ENCODE data around the gene MSI1.
"Not testable (repeated sequence)": the region's sequence is repeated elsewhere in the genome, so short reads cannot be mapped to it uniquely, and the experiment has no call there.

MSI1 gene

DNA sequence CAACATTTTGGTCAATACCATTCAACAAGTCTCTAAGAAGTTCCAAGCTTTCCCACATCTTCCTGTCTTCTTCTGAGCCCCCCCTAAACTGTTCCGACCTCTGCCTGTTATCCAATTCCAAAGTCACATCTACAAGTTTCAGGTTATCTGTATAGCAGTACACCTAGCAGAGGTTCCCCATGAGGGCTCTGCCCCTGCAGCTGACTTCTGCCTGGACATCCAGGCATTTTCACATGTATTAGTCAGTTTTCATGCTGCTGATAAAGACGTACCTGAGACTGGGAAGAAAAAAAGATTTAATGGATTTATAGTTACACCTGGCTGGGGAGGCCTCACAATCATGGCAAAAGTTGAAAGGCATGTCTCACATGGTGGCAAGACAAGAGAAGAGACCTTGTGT is 31.2 kb downstream of the MSI1 start:
- Histone ChIP-seq H3K4me1 (ENCODE audit: insufficient read depth, poor library complexity, severe bottlenecking) (no peaks in the 10 kb centered on the region), H3K27me3 (ENCODE audit: insufficient read depth, poor library complexity, severe bottlenecking) (no peaks in the 10 kb centered on the region), H3K36me3 (ENCODE audit: low read depth) (no peaks in the 10 kb centered on the region), H3K4me3 (ENCODE audit: severe bottlenecking) (no peak overlapping the region), H3K9me3 (ENCODE audit: severe bottlenecking) (no peaks in the 10 kb centered on the region), H3K27ac (ENCODE audit: poor library complexity, severe bottlenecking) (no peak overlapping the region)
- no peak for DNase-seq (ENCODE audit: low spot score)
- ATAC-seq (ENCODE audit: low read depth) = no peak
- TF ChIP-seq, protein P1, sequence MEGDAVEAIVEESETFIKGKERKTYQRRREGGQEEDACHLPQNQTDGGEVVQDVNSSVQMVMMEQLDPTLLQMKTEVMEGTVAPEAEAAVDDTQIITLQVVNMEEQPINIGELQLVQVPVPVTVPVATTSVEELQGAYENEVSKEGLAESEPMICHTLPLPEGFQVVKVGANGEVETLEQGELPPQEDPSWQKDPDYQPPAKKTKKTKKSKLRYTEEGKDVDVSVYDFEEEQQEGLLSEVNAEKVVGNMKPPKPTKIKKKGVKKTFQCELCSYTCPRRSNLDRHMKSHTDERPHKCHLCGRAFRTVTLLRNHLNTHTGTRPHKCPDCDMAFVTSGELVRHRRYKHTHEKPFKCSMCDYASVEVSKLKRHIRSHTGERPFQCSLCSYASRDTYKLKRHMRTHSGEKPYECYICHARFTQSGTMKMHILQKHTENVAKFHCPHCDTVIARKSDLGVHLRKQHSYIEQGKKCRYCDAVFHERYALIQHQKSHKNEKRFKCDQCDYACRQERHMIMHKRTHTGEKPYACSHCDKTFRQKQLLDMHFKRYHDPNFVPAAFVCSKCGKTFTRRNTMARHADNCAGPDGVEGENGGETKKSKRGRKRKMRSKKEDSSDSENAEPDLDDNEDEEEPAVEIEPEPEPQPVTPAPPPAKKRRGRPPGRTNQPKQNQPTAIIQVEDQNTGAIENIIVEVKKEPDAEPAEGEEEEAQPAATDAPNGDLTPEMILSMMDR (IDR thresholded peaks at IDR 0.05; ENCODE audit: poor library complexity, severe bottlenecking) = no peak

DNA sequence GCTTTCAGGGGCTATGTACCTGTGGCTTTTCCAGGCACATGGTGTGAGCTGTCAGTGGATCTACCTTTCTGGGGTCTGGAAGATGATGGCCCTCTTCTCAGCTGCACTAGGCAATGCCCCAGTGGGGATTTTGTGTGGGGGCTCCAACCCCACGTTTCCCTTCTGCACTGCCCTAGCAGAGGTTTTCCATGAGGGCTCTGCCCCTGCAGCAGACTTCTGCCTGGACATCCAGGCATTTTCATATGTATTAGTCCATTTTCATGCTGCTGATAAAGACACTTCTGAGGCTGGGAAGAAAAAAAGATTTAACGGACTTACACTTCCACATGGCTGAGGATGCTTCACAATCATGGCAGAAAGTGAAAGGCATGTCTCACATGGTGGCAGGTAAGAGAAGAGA is 32.6 kb downstream of the MSI1 start:
- not testable (repeated sequence) for DNase-seq (ENCODE audit: low spot score); H3K4me1 ChIP-seq (ENCODE audit: insufficient read depth, poor library complexity, severe bottlenecking); H3K36me3 ChIP-seq (ENCODE audit: low read depth); H3K27me3 ChIP-seq (ENCODE audit: insufficient read depth, poor library complexity, severe bottlenecking); H3K4me3 ChIP-seq (ENCODE audit: severe bottlenecking); H3K9me3 ChIP-seq (ENCODE audit: severe bottlenecking); H3K27ac ChIP-seq (ENCODE audit: poor library complexity, severe bottlenecking); ATAC-seq (ENCODE audit: low read depth)

DNA sequence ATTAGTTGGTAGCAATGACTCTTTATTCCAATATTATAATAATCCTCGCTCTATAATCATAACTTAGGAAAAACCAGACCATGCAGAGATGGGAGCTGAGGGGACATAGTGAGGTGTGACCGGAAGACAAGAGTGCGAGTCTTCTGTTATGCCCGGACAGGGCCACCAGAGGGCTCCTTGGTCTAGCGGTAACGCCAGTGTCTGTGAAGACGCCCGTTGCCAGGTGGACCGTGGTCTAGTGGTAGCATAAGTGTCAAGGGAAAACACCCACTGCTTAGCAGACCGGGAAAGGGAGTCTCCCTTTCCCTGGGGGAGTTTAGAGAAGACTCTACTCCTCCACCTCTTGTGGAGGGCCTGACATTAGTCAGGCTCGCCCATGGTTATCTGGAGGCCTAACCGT is 33.5 kb downstream of the MSI1 start:
- not testable (repeated sequence) for DNase-seq (ENCODE audit: low spot score)

DNA sequence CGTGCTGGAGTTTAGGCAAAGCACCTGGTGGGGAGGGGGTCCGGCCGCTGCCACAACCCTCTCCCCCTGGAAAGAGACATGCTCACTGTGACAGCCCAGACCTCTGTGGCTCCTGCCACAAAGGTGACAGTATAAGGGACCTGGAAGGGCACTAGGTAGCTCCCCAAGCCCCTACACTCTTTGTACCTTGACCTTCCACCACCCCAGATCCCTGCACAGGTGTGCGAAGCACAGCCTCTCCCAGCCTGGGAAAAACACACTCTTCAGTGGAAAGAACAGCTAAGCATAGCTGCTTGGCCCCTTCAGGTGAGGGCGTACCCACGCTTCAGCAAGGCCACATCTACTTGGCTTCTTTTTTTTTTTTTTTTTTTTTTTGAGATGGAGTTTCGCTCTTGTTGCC is 36.4 kb downstream of the MSI1 start:
- DNase-seq (ENCODE audit: low spot score) (no peak), ATAC-seq (ENCODE audit: low read depth) (no peak)
- H3K9me3 ChIP-seq (ENCODE audit: severe bottlenecking) = no peaks in the 10 kb centered on the region
- H3K27me3 ChIP-seq (ENCODE audit: insufficient read depth, poor library complexity, severe bottlenecking) = no peaks in the 10 kb centered on the region
- no peak overlapping the region for H3K4me3 ChIP-seq (ENCODE audit: severe bottlenecking)
- no peaks in the 10 kb centered on the region for H3K36me3 ChIP-seq (ENCODE audit: low read depth)
- TF ChIP-seq, protein P1 (IDR thresholded peaks at IDR 0.05; ENCODE audit: poor library complexity, severe bottlenecking) = no peak
- H3K27ac ChIP-seq (ENCODE audit: poor library complexity, severe bottlenecking) = no peak overlapping the region
- H3K4me1 ChIP-seq (ENCODE audit: insufficient read depth, poor library complexity, severe bottlenecking) = no peaks in the 10 kb centered on the region

More for the DNA sequence above, 33.5 kb downstream of the MSI1 start:
- TF ChIP-seq, protein P1 (IDR thresholded peaks at IDR 0.05; ENCODE audit: poor library complexity, severe bottlenecking) = peak; percentile 73
- not testable (repeated sequence) for ATAC-seq (ENCODE audit: low read depth); H3K4me1 ChIP-seq (ENCODE audit: insufficient read depth, poor library complexity, severe bottlenecking); H3K36me3 ChIP-seq (ENCODE audit: low read depth); H3K9me3 ChIP-seq (ENCODE audit: severe bottlenecking); H3K27me3 ChIP-seq (ENCODE audit: insufficient read depth, poor library complexity, severe bottlenecking); H3K27ac ChIP-seq (ENCODE audit: poor library complexity, severe bottlenecking); H3K4me3 ChIP-seq (ENCODE audit: severe bottlenecking)

DNA sequence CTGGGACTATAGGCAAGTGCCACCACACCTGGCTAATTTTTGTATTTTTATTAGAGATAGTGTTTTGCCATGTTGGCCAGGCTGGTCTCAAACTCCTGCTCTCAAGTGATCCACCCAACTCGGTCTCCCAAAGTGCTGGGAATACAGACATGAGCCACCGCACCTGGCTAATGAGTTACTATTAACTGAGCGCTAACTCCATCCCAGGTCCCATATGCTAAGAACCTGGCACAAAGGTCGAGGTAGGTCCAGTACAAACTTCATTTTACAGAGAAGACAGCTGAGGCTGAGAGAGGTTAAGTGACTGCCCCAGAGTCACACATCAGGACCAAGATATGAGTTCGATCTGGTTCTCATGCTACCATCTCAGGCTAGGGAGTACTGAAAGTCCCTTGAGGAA is 36.9 kb downstream of the MSI1 start:
- H3K36me3 ChIP-seq (ENCODE audit: low read depth) = no peaks in the 10 kb centered on the region
- ATAC-seq (ENCODE audit: low read depth) = no peak
- no peak overlapping the region for H3K4me3 ChIP-seq (ENCODE audit: severe bottlenecking)
- H3K9me3 ChIP-seq (ENCODE audit: severe bottlenecking) = no peaks in the 10 kb centered on the region
- H3K4me1 ChIP-seq (ENCODE audit: insufficient read depth, poor library complexity, severe bottlenecking) = no peaks in the 10 kb centered on the region
- H3K27ac ChIP-seq (ENCODE audit: poor library complexity, severe bottlenecking) = no peak overlapping the region
- H3K27me3 ChIP-seq (ENCODE audit: insufficient read depth, poor library complexity, severe bottlenecking) = no peaks in the 10 kb centered on the region
- DNase-seq (ENCODE audit: low spot score) = no peak
- TF ChIP-seq, protein P1 (IDR thresholded peaks at IDR 0.05; ENCODE audit: poor library complexity, severe bottlenecking) = no peak

Measured in RWPE2 (cell line).